Mesothelial cell of epicardium (in vitro differentiated cells): ENCODE results near the gene RAPSN. TPM values are rescaled to one million over a fixed set of nuclear protein-coding genes. Genes with fewer than 3 reads are reported as not detected.
"Not testable (repeated sequence)": the region's sequence is repeated elsewhere in the genome, so short reads cannot be mapped to it uniquely, and the experiment has no call there.

ENCODE experiments used
- DNase-seq, 2 experiments: peaks; one replicate each; pipeline ENCODE4 v3.0.0; 2021; ENCODE audit warnings: low spot score in 2 of 2; ENCODE audit not compliant: unreplicated experiment in 2 of 2
- H3K27ac Mint-ChIP-seq: 2 replicates; pipeline ENCODE4 v1.8.0; 2021; ENCODE audit warnings: mixed read lengths
- H3K27me3 Mint-ChIP-seq: 2 replicates; pipeline ENCODE4 v1.8.0; 2021; ENCODE audit warnings: low read depth, mixed read lengths
- H3K36me3 Mint-ChIP-seq: 2 replicates; pipeline ENCODE4 v1.8.0; 2021; ENCODE audit warnings: mixed read lengths
- H3K4me1 Mint-ChIP-seq: 2 replicates; pipeline ENCODE4 v1.8.0; 2021; ENCODE audit warnings: mixed read lengths
- H3K4me3 Mint-ChIP-seq: 2 replicates; pipeline ENCODE4 v1.8.0; 2021; ENCODE audit warnings: mild to moderate bottlenecking, moderate library complexity, mixed read lengths
- H3K9me3 Mint-ChIP-seq: 2 replicates; pipeline ENCODE4 v1.8.0; 2021; ENCODE audit warnings: mixed read lengths
- total RNA-seq: library from RNA; stranded (reverse); gene quantifications from 3 replicates; pipeline ENCODE4 v1.2.1, GENCODE V29; 2021
- TF ChIP-seq, protein P1 (sequence below): fragments of 200-600 bp; sonication (generic); IDR thresholded peaks from one replicate; pipeline ENCODE4 v1.5.0; 2021; ENCODE audit warnings: antibody characterized with exemption; ENCODE audit not compliant: unreplicated experiment

Gene RAPSN
- total RNA-seq, 1 donor from 2014 or later = 0.31 TPM

GRCh38 chr11:47464483-47464882, 15.5 kb upstream of the RAPSN start:
- Mint-ChIP-seq H3K36me3 (peaks cover 7% of the 10 kb centered on the region), H3K4me3 (no peak overlapping the region), H3K27me3 (no peaks in the 10 kb centered on the region), H3K4me1 (no peaks in the 10 kb centered on the region), H3K9me3 (no peaks in the 10 kb centered on the region), H3K27ac (no peak overlapping the region)
- no peak for DNase-seq
- TF ChIP-seq, protein P1, sequence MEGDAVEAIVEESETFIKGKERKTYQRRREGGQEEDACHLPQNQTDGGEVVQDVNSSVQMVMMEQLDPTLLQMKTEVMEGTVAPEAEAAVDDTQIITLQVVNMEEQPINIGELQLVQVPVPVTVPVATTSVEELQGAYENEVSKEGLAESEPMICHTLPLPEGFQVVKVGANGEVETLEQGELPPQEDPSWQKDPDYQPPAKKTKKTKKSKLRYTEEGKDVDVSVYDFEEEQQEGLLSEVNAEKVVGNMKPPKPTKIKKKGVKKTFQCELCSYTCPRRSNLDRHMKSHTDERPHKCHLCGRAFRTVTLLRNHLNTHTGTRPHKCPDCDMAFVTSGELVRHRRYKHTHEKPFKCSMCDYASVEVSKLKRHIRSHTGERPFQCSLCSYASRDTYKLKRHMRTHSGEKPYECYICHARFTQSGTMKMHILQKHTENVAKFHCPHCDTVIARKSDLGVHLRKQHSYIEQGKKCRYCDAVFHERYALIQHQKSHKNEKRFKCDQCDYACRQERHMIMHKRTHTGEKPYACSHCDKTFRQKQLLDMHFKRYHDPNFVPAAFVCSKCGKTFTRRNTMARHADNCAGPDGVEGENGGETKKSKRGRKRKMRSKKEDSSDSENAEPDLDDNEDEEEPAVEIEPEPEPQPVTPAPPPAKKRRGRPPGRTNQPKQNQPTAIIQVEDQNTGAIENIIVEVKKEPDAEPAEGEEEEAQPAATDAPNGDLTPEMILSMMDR = no peak

DNA sequence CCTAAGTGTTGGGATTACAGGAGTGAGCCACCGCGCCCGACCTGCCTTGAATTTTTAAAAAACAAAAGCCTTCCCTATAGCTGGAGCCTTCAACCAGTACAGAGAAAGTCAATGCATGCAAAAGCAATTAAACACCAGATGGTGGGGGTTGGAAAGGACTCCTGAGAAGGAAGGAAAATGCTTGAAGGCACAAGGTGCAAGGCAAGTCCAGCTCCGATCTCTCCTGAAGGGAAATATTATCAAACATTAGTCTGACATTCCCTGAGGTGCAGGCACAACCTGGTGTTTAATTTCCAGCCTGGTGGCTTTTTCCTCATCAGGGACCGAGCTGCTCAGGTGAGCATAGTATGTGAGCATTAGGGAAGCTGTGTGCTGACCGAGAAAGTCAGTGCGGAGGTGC, 12.9 kb upstream of the RAPSN start:
- no peaks in the 10 kb centered on the region for H3K27me3 Mint-ChIP-seq
- no peak for DNase-seq
- H3K27ac Mint-ChIP-seq = no peak overlapping the region
- H3K4me1 Mint-ChIP-seq = no peaks in the 10 kb centered on the region
- H3K4me3 Mint-ChIP-seq = no peak overlapping the region
- TF ChIP-seq, protein P1 = no peak
- H3K36me3 Mint-ChIP-seq = no peaks in the 10 kb centered on the region
- H3K9me3 Mint-ChIP-seq = no peaks in the 10 kb centered on the region

- Mint-ChIP-seq H3K9me3 (no peaks in the 10 kb centered on the region), H3K4me3 (no peak overlapping the region), H3K27me3 (no peaks in the 10 kb centered on the region), H3K36me3 (no peaks in the 10 kb centered on the region), H3K27ac (no peak overlapping the region), H3K4me1 (no peaks in the 10 kb centered on the region)
- TF ChIP-seq, protein P1 = no peak
- DNase-seq = no peak
Measured at GRCh38 chr11:47460571-47461235, 11.8 kb upstream of the RAPSN start.

DNA sequence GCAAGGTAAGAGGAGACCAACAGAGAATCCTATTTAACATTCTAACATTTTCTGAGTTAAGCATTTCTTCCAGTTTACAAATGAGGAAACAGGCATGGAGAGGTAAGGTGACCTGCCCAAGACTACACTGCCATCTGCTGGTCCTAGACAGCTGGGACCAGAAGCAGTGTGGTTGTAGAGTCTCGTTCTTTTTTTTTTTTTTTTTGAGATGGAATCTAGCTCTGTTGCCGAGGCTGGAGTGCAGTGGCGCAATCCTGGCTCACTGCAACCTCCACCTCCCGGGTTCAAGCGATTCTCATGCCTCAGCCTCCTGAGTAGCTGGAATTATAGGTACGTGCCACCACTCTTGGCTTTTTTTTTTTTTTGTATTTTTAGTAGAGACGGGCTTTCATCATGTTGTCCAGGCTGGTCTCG, 5.3 kb upstream of the RAPSN start:
- peak in 1 of 2 experiments; percentile 61 for DNase-seq
- H3K4me3 Mint-ChIP-seq, H3K36me3 Mint-ChIP-seq: not testable (repeated sequence)

DNA sequence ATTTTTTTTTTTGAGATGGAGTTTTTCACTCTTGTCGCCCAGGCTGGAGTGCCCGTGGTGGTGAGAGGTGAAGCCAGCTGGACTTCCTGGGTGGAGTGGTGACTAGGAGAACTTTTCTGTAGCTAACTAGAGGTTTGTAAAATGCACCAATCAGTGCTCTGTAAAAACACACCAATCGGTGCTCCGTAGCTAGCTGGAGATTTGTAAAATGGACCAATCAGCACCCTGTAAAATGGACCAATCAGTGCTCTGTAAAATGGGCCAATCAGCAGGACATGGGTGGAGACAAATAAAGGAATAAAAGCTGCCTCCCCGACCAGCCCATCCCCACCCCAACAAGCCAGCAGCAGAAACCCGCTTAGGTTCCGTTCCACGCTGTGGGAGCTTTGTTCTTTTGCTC, 4.4 kb upstream of the RAPSN start:
- H3K9me3 Mint-ChIP-seq = no peaks in the 10 kb centered on the region
- TF ChIP-seq, protein P1 = no peak
- no peaks in the 10 kb centered on the region for H3K27me3 Mint-ChIP-seq
- no peaks in the 10 kb centered on the region for H3K36me3 Mint-ChIP-seq
- H3K4me1 Mint-ChIP-seq = no peaks in the 10 kb centered on the region
- no peak for DNase-seq
- no peak overlapping the region for H3K4me3 Mint-ChIP-seq
- no peak overlapping the region for H3K27ac Mint-ChIP-seq

More for the DNA sequence above, 5.3 kb upstream of the RAPSN start:
- not testable (repeated sequence) for H3K4me1 Mint-ChIP-seq, H3K27me3 Mint-ChIP-seq, H3K9me3 Mint-ChIP-seq
- TF ChIP-seq, protein P1 = peak; percentile 32
- H3K27ac Mint-ChIP-seq = peak overlapping the region; percentile 45
